Hepatocyte (in vitro differentiated cells): ENCODE measurements around the gene PCBD2.

Experiments
- EZH2 ChIP-seq: fragments of 200-600 bp; sonication (generic); IDR thresholded peaks from 2 replicates; pipeline ENCODE4 v1.6.1; 2016; ENCODE audit warnings: antibody characterized with exemption, mild to moderate bottlenecking, borderline replicate concordance
- TF ChIP-seq, protein P1 (sequence below): fragments of 200-600 bp; sonication (generic); IDR thresholded peaks from 2 replicates; pipeline ENCODE4 v1.5.1; 2016; ENCODE audit warnings: antibody characterized with exemption, mild to moderate bottlenecking; ENCODE audit not compliant: poor library complexity

DNA sequence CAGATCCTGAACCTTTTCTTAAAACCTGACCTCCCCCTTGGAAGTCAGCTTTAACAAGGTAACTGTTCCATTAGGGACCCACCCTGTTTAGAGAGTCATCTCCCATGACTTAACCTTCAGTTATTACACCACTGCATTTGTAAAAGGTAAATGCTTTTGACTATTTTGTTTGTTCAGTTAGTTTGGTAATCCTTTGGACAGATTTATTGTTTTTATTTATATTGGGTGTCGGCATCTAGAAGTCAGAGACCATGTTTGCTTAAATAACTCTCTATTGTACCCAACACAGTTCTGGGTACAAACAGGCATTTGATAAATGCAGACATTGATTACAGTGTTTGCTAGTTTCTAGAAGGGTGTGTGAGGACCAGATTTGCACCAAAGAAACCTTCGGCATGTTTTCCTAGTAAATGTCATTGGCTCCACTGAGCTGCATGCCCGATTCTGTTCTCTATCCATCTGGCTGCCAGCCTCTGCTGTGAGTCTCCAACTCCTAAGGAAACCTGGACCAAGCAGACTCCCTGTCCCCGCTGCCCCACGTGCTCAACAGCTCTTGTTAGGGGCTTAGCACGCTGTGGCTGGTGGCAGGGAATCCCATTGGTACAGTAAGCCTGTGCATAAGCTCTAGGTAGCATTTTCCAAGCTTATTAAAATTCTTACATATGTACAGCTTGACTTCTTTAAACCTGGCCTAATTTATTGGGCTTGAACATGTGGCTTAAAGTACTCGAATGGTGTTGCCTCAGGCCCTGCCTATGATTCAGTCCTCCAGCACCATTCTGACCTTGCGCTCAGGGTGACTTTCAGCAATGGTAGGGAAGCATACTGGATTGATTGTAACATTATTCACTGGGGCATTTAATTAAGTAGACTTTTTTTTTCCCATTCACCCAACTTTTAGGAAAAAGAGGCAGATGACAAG is 6.6 kb downstream of the PCBD2 start:
- TF ChIP-seq, protein P1, sequence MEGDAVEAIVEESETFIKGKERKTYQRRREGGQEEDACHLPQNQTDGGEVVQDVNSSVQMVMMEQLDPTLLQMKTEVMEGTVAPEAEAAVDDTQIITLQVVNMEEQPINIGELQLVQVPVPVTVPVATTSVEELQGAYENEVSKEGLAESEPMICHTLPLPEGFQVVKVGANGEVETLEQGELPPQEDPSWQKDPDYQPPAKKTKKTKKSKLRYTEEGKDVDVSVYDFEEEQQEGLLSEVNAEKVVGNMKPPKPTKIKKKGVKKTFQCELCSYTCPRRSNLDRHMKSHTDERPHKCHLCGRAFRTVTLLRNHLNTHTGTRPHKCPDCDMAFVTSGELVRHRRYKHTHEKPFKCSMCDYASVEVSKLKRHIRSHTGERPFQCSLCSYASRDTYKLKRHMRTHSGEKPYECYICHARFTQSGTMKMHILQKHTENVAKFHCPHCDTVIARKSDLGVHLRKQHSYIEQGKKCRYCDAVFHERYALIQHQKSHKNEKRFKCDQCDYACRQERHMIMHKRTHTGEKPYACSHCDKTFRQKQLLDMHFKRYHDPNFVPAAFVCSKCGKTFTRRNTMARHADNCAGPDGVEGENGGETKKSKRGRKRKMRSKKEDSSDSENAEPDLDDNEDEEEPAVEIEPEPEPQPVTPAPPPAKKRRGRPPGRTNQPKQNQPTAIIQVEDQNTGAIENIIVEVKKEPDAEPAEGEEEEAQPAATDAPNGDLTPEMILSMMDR: no peak
- TF ChIP-seq EZH2: no peak
